Measurements from ENCODE around the gene LRIF1. TPM values are rescaled to one million over a fixed set of nuclear protein-coding genes. Genes with fewer than 3 reads are reported as not detected.
"Not testable (repeated sequence)": the region's sequence is repeated elsewhere in the genome, so short reads cannot be mapped to it uniquely, and the experiment has no call there.

Gene LRIF1
- total RNA-seq, 2 donors from 2014 or later, result 6.9 to 15.8 TPM

DNA sequence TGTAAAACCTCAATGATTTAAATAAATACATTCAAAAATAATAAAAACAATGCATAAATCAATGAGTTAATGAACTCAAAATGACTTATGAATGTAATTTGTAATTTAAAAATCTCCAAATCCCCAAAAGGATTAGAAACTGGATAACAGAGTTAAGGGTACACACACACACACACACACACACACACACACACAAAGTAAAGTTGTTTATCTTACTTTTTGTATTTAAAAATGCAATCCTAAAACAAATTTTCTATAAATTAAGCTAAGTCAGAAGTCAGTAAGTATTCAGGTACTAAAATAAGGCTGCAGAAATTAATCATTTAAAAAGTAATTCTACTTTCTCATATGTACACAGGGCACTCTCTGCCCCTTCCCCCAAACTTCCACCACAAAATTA, 1.8 kb downstream of the LRIF1 start:
- no peak for DNase-seq (ENCODE audit: low spot score in 2 of 2)
- Mint-ChIP-seq H3K27ac (no peak overlapping the region), H3K9me3 (peaks cover 30 to 38% of the 10 kb centered on the region in 2 donors), H3K36me3 (peaks cover 44 to 55% of the 10 kb centered on the region in 2 donors)
- ATAC-seq, result no peak

DNA sequence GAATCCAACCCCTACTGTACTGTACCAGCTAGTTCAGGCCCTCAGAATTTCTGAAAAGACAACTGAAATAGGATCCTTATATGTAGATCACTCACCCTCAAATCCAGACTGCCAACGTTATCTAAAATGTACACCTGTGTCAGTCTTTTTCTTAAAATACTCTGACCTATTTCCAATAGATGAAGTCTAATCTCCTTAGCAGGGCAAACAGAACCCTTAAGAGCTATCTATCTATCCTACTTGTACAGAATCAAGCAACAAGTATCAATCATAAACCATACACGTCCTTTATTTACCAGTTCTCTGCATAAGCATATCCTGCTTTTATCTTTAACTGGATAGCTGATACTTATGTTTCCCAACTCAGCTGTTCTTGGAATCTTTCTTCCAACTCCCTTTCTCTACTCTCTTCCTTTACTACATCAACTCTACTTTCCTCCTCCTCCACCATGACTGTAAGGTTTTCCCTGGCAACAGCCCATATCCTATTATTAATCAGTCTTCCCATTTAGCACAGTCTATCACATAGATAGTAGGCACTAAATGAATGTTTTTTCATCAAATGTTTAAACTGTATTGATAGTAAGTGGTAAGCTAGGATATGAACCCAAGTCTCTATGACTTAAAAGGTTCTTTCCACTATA, 2.8 kb downstream of the LRIF1 start:
- peaks cover 30 to 36% of the 10 kb centered on the region in 2 donors for H3K9me3 Mint-ChIP-seq
- no peak overlapping the region for H3K27ac Mint-ChIP-seq
- ATAC-seq (no peak), DNase-seq (ENCODE audit: low spot score in 2 of 2) (no peak)
- peaks cover 44 to 53% of the 10 kb centered on the region in 2 donors for H3K36me3 Mint-ChIP-seq

DNA sequence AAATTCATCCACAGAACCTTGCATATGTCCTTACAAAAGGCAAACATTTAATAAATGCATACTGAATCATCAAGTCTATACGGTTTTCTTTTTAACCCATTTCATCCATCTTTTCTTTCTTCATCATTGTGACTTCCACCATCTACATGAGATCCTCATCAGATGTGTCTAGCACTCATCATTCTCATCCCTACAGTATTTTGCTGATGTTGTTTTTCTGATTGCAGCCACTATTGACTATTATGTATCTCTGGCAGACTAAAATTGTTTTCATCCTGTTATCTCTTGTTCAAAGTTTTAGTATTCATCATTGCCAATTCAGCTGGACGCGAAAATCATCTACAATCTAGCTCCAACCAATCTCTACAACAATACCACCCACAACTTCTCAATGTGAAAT, 5.9 kb downstream of the LRIF1 start:
- ATAC-seq, result no peak
- no peak for DNase-seq (ENCODE audit: low spot score in 2 of 2)
- H3K36me3 Mint-ChIP-seq, result peaks cover 29 to 40% of the 10 kb centered on the region in 2 donors
- H3K27ac Mint-ChIP-seq, result no peak overlapping the region
- H3K9me3 Mint-ChIP-seq, result peaks cover 13 to 19% of the 10 kb centered on the region in 2 donors

DNA sequence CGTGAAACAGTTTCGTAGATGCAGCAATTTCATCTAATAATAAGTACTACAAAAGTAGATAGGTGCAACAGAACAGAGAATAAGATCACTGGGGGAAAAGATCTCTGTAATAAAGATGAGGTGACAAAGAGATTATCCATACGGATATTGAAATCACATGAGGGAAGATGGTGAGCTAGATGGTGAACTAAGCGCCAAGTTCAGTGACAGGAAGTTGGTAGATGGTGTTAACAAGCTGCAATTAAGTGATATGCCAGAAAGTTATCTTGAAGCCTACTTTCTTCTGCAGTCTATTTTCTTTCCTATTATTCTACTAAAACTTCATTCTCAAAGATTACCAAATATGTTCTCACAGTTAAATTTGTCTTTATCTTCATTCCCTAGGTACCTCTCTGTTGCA, 7.1 kb downstream of the LRIF1 start:
- Mint-ChIP-seq H3K9me3 (peaks cover 10 to 19% of the 10 kb centered on the region in 2 donors), H3K36me3 (peaks cover 35 to 43% of the 10 kb centered on the region in 2 donors), H3K27ac (no peak overlapping the region)
- ATAC-seq, result no peak
- DNase-seq (ENCODE audit: low spot score in 2 of 2), result no peak

DNA sequence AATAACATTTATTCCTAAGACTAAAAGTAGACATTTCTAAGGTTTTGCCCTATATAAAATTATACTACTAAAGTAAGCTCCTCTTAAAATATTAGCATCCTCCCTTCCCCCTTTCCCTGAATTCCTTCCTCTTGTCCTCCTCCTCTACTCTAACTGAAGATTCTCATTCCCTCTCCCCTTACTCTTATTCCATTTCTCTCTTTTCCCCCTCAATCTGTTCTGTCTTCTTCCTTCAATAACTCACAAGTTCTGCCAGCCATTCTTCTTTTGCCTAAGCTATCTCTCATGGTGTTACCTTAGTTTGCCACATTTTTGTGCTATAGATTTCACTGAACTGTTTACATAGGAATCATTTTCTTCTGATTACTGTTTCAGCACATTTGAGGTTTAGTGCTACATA, 10.7 kb downstream of the LRIF1 start:
- H3K36me3 Mint-ChIP-seq, result peaks cover 42 to 61% of the 10 kb centered on the region in 2 donors
- no peak for ATAC-seq

DNA sequence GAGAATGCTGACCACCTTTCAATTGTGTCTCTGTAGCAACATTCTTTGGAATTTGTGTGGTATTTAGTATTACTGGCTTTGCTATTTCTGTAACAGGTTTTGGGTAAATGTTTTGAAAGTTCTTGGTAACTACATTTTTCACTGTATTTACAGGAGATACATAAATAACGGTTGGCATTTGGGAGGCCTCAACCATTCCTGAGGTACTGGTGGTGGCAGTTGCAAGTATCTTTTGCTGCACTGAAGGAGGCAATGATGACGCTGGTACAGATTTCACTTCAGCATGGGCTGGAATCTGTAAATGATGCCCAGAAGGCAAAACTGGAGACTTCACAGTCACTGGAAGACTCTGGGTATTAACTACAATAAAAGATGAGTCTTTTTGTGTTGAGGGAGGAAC, 11.7 kb downstream of the LRIF1 start:
- no peak overlapping the region for H3K27ac Mint-ChIP-seq
- ATAC-seq (no peak), DNase-seq (ENCODE audit: low spot score in 2 of 2) (no peak)
- H3K36me3 Mint-ChIP-seq, result peaks cover 43 to 66% of the 10 kb centered on the region in 2 donors
- H3K9me3 Mint-ChIP-seq, result peaks cover 8 to 14% of the 10 kb centered on the region in 2 donors

More for the DNA sequence above, 10.7 kb downstream of the LRIF1 start:
- DNase-seq (ENCODE audit: low spot score in 2 of 2), result no peak
- no peak overlapping the region for H3K27ac Mint-ChIP-seq
- peaks cover 7 to 14% of the 10 kb centered on the region in 2 donors for H3K9me3 Mint-ChIP-seq

DNA sequence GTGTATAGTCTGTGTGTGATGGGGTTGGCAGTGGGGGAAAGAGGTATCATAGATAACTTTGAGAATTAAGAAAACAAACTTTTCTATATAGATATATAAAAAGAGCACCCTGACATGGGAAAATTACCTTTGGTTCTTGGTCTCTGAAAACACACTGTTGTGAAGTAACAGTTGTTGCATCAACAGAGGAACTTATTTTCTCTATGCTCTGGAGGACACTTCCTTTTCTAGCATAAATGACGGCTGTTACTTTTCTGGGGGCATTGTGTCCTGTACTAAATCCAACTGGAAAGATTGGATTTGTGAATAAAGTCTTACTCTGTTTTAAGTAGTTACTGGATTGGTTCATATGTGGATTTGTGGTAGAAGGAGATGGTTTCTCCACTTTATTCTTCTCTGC, 12.6 kb downstream of the LRIF1 start:
- ATAC-seq (no peak), DNase-seq (ENCODE audit: low spot score in 2 of 2) (no peak)
- Mint-ChIP-seq H3K36me3 (peaks cover 43 to 70% of the 10 kb centered on the region in 2 donors), H3K9me3 (peaks cover 11 to 14% of the 10 kb centered on the region in 2 donors), H3K27ac (no peak overlapping the region)

DNA sequence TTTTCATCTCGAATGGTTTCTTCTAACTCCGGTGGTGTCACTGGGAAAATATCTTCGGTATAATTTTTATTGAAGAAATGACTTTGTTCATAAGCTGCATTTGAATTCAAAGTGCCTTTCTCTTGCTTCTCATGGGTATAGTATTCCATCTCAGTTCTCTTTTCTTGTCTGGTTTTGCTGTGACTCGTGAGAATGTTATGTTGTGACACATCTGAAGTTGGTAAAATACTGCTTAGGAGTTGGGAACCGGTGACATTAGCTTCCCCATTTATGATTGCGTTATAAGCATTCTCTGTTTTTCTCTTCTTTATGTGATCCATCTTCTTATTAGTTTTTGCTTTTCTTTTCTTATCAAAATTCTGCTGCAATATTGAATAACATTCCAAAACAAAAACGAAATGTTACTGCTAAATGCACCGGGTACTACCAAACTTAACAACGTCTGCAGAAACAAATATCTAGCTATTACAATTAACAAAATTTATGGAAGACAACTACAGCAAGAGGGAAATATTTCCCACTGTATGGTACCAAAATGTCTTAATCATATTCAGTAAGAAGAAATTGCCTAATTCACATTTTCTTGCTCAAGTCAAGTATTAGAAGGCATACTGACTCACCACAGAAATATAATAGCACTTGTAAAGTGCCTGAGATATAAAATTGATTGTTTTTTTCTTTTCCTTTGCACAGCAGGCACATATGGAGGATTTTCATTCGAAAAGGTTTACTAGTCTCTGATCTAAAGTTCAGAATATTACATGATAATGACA, 15.5 kb downstream of the LRIF1 start:
- no peak overlapping the region for H3K27ac Mint-ChIP-seq
- H3K36me3 Mint-ChIP-seq, result peaks cover 36 to 58% of the 10 kb centered on the region in 2 donors
- DNase-seq (ENCODE audit: low spot score in 2 of 2) (no peak), ATAC-seq (no peak)
- peaks cover 7 to 14% of the 10 kb centered on the region in 2 donors for H3K9me3 Mint-ChIP-seq

DNA sequence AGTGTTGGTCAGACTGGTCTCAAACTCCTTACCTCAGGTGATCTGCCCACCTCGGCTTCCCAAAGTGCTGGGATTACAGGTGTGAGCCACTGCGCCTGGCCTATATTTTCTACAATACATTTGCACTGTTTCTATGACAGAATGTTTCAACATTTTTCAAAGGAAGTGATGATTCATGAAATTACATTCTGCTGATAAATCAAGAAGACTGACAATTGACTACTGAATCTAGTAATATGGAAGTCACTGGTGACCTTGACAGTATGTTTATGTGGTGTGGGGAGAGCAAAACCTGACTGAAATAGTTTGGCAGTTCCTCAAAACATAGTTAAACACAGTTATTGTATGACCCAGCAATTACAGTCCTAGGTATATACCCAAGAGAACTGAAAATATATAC, 18.1 kb downstream of the LRIF1 start:
- ATAC-seq (no peak), DNase-seq (ENCODE audit: low spot score in 2 of 2) (no peak)
- no peak overlapping the region for H3K27ac Mint-ChIP-seq
- H3K9me3 Mint-ChIP-seq, result peaks cover 4 to 9% of the 10 kb centered on the region in 2 donors
- H3K36me3 Mint-ChIP-seq, result peaks cover 19 to 32% of the 10 kb centered on the region in 2 donors

DNA sequence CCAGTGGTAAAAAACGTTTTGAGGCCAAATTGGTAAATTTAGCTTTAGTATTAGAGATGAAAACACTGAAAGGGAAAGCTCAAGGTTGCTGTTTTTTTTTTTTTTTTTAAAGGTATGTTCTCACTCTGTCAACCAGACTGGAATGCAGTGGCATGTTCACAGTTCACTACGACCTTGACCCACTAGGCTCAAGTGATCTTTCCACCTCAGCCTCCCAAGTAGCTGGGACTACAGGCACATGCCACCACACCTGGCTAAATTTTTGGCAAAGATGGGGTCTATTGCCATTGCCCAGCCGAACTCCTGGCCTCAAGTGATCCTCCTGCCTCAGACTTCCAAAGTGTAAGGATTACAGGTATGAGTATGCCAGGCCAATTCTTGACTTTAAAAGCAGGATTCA, 18.9 kb downstream of the LRIF1 start:
- no peak for DNase-seq (ENCODE audit: low spot score in 2 of 2)
- peaks cover 2 to 4% of the 10 kb centered on the region in 2 donors for H3K9me3 Mint-ChIP-seq
- H3K27ac Mint-ChIP-seq, result no peak overlapping the region
- H3K36me3 Mint-ChIP-seq, result peaks cover 10 to 24% of the 10 kb centered on the region in 2 donors
- ATAC-seq, result no peak

DNA sequence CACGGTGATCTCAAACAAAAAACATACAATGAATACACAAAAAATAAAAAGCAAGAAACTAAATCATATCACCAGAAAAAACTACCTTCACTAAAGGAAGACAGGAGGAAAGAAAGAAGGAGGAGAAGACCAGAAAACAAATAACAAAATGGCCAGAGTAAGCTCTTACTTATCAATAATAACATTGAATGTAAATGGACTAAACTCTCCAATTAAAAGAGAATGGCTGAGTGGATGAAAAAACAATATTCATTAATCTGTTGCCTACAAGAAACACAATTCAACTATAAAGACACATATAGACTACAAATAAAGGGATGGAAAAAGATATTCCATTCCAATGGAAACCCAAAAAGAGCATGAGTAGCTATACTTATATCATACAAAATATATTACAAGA, 27.2 kb downstream of the LRIF1 start:
- peaks cover 24 to 41% of the 10 kb centered on the region in 2 donors for H3K9me3 Mint-ChIP-seq
- peaks cover 22 to 28% of the 10 kb centered on the region in 2 donors for H3K36me3 Mint-ChIP-seq
- ATAC-seq (no peak), DNase-seq (ENCODE audit: low spot score in 2 of 2) (no peak)
- H3K27ac Mint-ChIP-seq, result no peak overlapping the region

DNA sequence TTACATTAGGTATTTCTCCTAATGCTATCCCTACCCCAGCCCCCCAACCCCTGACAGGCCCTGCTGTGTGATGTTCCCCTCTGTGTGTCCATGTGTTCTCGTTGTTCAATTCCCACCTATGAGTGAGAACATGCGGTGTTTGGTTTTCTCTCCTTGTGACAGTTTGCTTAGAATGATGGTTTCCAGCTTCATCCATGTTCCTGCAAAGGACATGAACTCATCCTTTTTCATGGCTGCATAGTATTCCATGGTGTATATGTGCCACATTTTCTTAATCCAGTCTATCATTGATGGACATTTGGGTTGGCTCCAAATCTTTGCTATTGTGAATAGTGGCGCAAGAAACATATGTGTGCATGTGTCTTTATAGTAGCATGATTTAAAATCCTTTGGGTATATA, 32.6 kb downstream of the LRIF1 start:
- not testable (repeated sequence) for H3K27ac Mint-ChIP-seq; DNase-seq (ENCODE audit: low spot score in 2 of 2); ATAC-seq
- Mint-ChIP-seq H3K36me3 (peaks cover 14 to 27% of the 10 kb centered on the region in 2 donors), H3K9me3 (peaks cover 12 to 40% of the 10 kb centered on the region in 2 donors)

DNA sequence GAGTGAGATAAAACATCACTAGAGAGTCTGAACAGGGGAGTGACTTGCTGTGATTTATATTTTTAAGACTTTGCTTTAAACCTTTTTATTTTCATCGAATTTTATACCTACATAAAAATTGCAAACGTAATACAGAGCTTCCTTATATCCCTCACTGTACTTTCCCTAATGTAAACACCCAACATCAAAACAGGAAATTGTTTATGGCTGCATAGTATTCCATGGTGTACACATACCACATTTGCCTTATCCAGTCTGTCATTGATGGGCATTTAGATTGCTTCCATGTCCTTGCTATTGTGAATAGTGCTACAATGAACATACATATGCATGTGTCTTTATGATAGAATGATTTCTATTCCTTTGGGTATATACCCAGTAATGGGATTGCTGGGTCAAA, 34.8 kb downstream of the LRIF1 start:
- H3K9me3 Mint-ChIP-seq, result peaks cover 0 to 26% of the 10 kb centered on the region in 2 donors
- ATAC-seq, result no peak
- no peak for DNase-seq (ENCODE audit: low spot score in 2 of 2)
- H3K27ac Mint-ChIP-seq, result no peak overlapping the region
- peaks cover 7 to 11% of the 10 kb centered on the region in 2 donors for H3K36me3 Mint-ChIP-seq

DNA sequence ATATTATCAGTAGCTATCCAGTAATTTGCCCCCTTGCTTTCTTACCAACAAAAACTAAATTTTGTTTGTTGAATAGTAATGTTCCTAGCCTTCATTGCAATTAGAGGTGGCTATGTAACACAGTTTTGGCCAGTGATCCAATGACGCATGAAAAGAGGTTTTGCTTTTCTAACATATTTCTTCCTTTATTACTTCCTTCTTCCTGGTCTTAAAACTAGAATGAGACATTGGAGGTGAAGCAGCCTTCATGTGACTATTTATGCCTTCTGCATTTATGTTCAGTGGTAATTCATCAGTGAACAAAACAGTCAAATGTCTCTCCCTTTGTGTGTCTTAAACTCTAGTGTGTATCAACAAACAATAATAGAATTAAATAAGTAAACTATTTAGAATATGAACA, 35.5 kb downstream of the LRIF1 start:
- H3K9me3 Mint-ChIP-seq, result peaks cover 0 to 26% of the 10 kb centered on the region in 2 donors

DNA sequence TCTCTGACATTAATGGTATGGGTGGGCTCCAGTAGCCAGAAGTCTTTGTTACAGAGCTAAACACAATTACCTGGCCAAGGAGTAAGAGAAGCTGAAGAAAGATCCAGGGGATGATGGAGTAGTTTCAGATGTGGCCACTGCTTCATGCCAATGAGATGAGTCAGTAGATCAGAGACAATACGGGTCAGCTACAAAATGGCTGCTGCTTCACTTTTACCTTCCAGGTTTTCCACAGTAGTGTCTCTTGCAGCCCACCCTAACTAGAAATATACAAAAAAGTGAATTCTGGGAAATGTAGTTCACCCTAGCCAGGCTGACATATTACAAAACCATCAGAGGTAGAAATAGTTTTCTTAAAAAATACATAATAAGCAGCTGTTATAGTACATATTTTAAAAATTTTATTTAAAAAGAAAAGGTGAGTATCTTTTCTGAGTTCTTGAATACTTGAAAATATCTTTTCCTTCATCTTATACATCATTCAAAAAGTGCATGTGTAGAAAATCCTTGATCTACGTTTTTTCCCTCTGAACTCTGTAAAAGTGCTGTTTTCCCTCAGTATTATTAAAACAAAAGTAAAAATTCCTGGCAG, 36.1 kb downstream of the LRIF1 start:
- ATAC-seq (no peak), DNase-seq (ENCODE audit: low spot score in 2 of 2) (no peak)
- Mint-ChIP-seq H3K27ac (no peak overlapping the region), H3K9me3 (peaks cover 3 to 26% of the 10 kb centered on the region in 2 donors), H3K36me3 (peaks cover 11 to 12% of the 10 kb centered on the region in 2 donors)

More for the DNA sequence above, 35.5 kb downstream of the LRIF1 start:
- Mint-ChIP-seq H3K36me3 (peaks cover 7 to 11% of the 10 kb centered on the region in 2 donors), H3K27ac (no peak overlapping the region)
- DNase-seq (ENCODE audit: low spot score in 2 of 2) (no peak), ATAC-seq (no peak)

DNA sequence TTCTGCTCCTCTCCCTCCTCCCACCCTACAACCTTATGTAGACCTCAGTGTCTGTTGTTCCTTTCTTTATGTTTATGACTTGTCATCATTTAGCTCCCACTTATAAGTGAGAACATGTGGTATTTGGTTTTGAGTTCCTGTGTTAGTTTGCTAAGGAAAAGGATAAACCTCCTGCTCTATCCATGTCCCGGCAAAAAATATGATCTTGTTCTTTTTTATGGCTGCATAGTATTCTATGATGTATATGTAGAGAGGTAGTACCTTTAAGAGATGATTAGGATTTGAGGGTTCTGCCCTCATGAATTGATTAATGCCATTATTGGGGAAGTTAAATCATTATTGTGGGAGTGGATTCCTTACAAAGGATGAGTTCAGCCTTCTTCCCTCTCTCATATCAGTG, 41.8 kb downstream of the LRIF1 start:
- DNase-seq (ENCODE audit: low spot score in 2 of 2), result no peak
- Mint-ChIP-seq H3K9me3 (peaks cover 3 to 6% of the 10 kb centered on the region in 2 donors), H3K36me3 (peaks cover 0 to 5% of the 10 kb centered on the region in 2 donors), H3K27ac (no peak overlapping the region)
- no peak for ATAC-seq

DNA sequence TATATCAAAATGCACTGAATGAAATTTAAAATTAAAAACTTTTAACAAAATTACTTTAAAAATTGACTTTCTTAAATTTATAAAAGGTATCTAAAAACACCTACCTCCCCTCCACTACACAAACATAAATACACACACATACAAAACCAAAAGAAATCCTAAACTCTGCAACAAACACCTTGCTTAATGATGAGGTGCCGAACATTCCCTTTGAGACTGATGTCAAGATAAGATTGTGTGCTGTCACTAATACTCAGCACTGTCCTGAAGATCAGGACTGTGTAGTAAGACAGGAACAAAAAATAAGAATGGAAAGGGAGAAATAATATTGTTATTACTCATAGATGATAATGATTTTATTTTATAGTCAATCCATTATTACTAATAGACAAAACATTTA, 45.7 kb downstream of the LRIF1 start:
- no peak for DNase-seq (ENCODE audit: low spot score in 2 of 2)
- H3K27ac Mint-ChIP-seq, result no peak overlapping the region
- H3K9me3 Mint-ChIP-seq, result peaks cover 3 to 9% of the 10 kb centered on the region in 2 donors
- H3K36me3 Mint-ChIP-seq, result peaks cover 0 to 11% of the 10 kb centered on the region in 2 donors
- no peak for ATAC-seq

Data from activated naive CD4-positive, alpha-beta T cell treated with anti-CD3 and anti-CD28 coated beads, Interleukin-2, amount 50 U/mL, for 72 hours (primary cell).